ENCODE results near the gene DEPP1. TPM values are rescaled to one million over a fixed set of nuclear protein-coding genes. Genes with fewer than 3 reads are reported as not detected.

The DEPP1 gene
- total and polyA plus RNA-seq, 2 donors (not counting 3 experiments of a cell fraction or from before 2014, with no cell fraction given): 364 to 951 TPM

DNA sequence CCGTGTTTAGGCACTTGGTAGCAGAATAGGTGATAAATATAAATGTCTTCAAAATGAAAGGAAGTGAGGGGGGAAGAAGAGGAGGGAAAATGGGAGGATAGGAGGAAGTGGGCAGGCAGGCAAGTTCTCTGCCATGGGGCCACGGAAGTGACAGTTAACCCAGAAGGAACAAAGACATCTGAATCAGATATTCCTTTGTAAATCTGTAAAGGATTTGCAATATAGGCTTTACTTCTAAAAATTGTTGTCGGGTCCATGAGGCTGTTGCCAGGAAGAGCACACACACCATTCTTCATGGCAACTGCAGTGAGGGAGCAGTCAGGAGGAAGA lies 42.7 kb downstream of the DEPP1 start:
- H3K36me3 ChIP-seq (ENCODE audit: control insufficient read depth in 2 of 2, extremely low read depth in 1 of 2, insufficient read depth in 2 of 2, low read length in 2 of 2): no peaks in the 10 kb centered on the region
- no peaks in the 10 kb centered on the region for H3K9me1 ChIP-seq (replicated peaks; ENCODE audit: control insufficient read depth, extremely low read depth, insufficient read depth, low read length)
- H3K79me2 ChIP-seq (ENCODE audit: control insufficient read depth, insufficient read depth, low read length): no peaks in the 10 kb centered on the region
- H4K20me1 ChIP-seq (replicated peaks; ENCODE audit: control insufficient read depth, extremely low read depth, insufficient read depth, low read length): no peaks in the 10 kb centered on the region
- FAIRE-seq (no peak), DNase-seq (ENCODE audit: low read depth, low spot score) (no peak)
- CTCF ChIA-PET: interaction anchor here (1.4 to 4.8 kb wide), 2 partner anchors 40 to 68 kb away, joined by 3 to 62 read pairs; partner anchors contain the start of gene ZNF22
- H3K27ac ChIP-seq (ENCODE audit: insufficient read depth, low read depth, low read length): no peak overlapping the region
- H3K4me3 ChIP-seq (replicated peaks in 1 of 3; ENCODE audit: insufficient read depth in 1 of 3, low read depth in 1 of 3, low read length in 3 of 3): no peak overlapping the region
- dilution Hi-C loops (cut with MboI; ENCODE audit: extremely low pct_ligation_motif_present, low sequenced_read_pairs) (no loop called here), intact Hi-C loops (cut with micrococcal nuclease) (no loop called here)
- POLR2A ChIA-PET: no interaction called here
- peak overlapping the region; percentile 8 for H2AFZ ChIP-seq (ENCODE audit: low read depth, low read length)
- BruUV-seq (replicated peaks): no TSS peak
- TF ChIP-seq POLR2A (IDR thresholded peaks at IDR 0.05; ENCODE audit: low read depth, low read length) (no peak), POLR2AphosphoS5 (IDR thresholded peaks at IDR 0.05; ENCODE audit: insufficient read depth, low read depth, low read length) (no peak), EZH2 (IDR thresholded peaks at IDR 0.05; ENCODE audit: borderline replicate concordance, low read depth, low read length, severe bottlenecking) (no peak), GATA2 (IDR thresholded peaks at IDR 0.05; ENCODE audit: insufficient read depth, insufficient read length, low read depth, low read length) (no peak), JUN (IDR thresholded peaks at IDR 0.05; ENCODE audit: borderline replicate concordance, insufficient read depth, insufficient read length, low read depth) (no peak), MYC (IDR thresholded peaks at IDR 0.05; ENCODE audit: low read depth, low read length) (no peak), FOS (IDR thresholded peaks at IDR 0.05; ENCODE audit: borderline replicate concordance, insufficient read depth, low read length) (no peak)
- TF ChIP-seq, protein P1, sequence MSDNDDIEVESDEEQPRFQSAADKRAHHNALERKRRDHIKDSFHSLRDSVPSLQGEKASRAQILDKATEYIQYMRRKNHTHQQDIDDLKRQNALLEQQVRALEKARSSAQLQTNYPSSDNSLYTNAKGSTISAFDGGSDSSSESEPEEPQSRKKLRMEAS (IDR thresholded peaks at IDR 0.05; ENCODE audit: insufficient read depth, insufficient read length): no peak
- TF ChIP-seq, protein P2, sequence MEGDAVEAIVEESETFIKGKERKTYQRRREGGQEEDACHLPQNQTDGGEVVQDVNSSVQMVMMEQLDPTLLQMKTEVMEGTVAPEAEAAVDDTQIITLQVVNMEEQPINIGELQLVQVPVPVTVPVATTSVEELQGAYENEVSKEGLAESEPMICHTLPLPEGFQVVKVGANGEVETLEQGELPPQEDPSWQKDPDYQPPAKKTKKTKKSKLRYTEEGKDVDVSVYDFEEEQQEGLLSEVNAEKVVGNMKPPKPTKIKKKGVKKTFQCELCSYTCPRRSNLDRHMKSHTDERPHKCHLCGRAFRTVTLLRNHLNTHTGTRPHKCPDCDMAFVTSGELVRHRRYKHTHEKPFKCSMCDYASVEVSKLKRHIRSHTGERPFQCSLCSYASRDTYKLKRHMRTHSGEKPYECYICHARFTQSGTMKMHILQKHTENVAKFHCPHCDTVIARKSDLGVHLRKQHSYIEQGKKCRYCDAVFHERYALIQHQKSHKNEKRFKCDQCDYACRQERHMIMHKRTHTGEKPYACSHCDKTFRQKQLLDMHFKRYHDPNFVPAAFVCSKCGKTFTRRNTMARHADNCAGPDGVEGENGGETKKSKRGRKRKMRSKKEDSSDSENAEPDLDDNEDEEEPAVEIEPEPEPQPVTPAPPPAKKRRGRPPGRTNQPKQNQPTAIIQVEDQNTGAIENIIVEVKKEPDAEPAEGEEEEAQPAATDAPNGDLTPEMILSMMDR (IDR thresholded peaks at IDR 0.05; ENCODE audit: extremely low read depth in 1 of 2, insufficient read depth in 1 of 2, low read depth in 1 of 2, low read length in 2 of 2): no peak
- peaks cover 0 to 5% of the 10 kb centered on the region in 2 experiments for H3K27me3 ChIP-seq (ENCODE audit: control insufficient read depth in 2 of 2, insufficient read depth in 2 of 2, low read length in 2 of 2)
- no peak overlapping the region for H3K4me2 ChIP-seq (ENCODE audit: insufficient read depth, low read length)
- no peaks in the 10 kb centered on the region for H3K9me3 ChIP-seq (replicated peaks; ENCODE audit: control insufficient read depth, insufficient read depth, low read length)
- no peak overlapping the region for H3K9ac ChIP-seq (replicated peaks; ENCODE audit: extremely low read depth, insufficient read depth, low read length)
- no peaks in the 10 kb centered on the region for H3K4me1 ChIP-seq (ENCODE audit: control insufficient read depth, extremely low read depth, insufficient read depth, low read length)
